ENCODE data around the gene TSPAN3.

- TF ChIP-seq POLR2A (IDR thresholded peaks at IDR 0.05; ENCODE audit: low read depth, low read length) (no peak), POLR2AphosphoS5 (IDR thresholded peaks at IDR 0.05; ENCODE audit: low read depth, low read length) (no peak)
Measured at GRCh38 chr15:77093436-77093835, 22.5 kb upstream of the TSPAN3 start.

Measured in GM12892 (cell line).